ENCODE data around the gene PELI2. TPM values are rescaled to one million over a fixed set of nuclear protein-coding genes. Genes with fewer than 3 reads are reported as not detected.

Gene PELI2
- total RNA-seq, 2 donors from 2014 or later = 22.2 to 28.3 TPM

DNA sequence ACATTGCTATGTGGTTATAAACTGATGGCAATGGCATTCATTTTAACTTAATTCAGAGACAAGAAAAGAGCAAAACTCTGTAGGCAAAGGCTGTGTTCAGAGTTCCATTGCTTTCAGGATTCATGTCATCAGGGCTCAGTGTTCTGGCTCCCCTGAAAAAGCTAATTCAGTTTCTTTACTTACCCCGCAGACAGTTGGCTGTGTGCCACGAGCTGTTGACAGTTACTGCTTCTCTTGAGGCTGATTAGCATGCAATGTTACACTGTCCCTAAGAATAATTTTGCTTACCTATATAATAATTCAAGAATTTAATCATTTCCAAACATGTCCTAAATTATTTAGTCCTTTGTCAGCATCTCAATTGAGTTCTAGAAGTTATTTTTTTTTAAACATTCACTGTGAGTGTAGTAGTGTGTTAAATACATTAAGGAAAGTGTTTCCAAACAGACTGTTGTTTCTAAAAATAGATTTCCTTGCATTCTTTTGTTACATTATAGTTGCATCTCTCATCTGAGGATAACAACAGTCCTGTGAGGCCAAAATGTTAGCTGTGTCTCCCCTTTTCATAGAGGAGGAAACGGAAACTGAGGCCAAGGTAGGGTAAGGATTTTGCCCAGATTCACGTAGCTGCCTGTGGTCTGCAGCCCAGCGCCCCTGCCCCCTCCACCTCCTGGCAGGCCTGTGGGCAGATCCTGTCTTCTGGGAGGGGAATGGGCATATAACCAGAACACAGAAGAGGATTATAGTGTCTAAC is 98.6 kb downstream of the PELI2 start:
- Histone ChIP-seq H3K36me3 (no peaks in the 10 kb centered on the region), H3K27me3 (replicated peaks; ENCODE audit: insufficient read depth) (no peaks in the 10 kb centered on the region), H3K4me1 (ENCODE audit: control insufficient read depth in 1 of 2, low read depth in 2 of 2) (peaks cover 14 to 41% of the 10 kb centered on the region in 2 donors), H3K9me3 (no peaks in the 10 kb centered on the region), H3K4me3 (no peak overlapping the region), H3K27ac (no peak overlapping the region)
- no peak for DNase-seq (ENCODE audit: low spot score)
- TF ChIP-seq, protein P1, sequence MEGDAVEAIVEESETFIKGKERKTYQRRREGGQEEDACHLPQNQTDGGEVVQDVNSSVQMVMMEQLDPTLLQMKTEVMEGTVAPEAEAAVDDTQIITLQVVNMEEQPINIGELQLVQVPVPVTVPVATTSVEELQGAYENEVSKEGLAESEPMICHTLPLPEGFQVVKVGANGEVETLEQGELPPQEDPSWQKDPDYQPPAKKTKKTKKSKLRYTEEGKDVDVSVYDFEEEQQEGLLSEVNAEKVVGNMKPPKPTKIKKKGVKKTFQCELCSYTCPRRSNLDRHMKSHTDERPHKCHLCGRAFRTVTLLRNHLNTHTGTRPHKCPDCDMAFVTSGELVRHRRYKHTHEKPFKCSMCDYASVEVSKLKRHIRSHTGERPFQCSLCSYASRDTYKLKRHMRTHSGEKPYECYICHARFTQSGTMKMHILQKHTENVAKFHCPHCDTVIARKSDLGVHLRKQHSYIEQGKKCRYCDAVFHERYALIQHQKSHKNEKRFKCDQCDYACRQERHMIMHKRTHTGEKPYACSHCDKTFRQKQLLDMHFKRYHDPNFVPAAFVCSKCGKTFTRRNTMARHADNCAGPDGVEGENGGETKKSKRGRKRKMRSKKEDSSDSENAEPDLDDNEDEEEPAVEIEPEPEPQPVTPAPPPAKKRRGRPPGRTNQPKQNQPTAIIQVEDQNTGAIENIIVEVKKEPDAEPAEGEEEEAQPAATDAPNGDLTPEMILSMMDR (IDR thresholded peaks at IDR 0.05) = no peak
- ATAC-seq (ENCODE audit: insufficient number of reproducible peaks, low FRiP score, low read depth) = no peak

DNA sequence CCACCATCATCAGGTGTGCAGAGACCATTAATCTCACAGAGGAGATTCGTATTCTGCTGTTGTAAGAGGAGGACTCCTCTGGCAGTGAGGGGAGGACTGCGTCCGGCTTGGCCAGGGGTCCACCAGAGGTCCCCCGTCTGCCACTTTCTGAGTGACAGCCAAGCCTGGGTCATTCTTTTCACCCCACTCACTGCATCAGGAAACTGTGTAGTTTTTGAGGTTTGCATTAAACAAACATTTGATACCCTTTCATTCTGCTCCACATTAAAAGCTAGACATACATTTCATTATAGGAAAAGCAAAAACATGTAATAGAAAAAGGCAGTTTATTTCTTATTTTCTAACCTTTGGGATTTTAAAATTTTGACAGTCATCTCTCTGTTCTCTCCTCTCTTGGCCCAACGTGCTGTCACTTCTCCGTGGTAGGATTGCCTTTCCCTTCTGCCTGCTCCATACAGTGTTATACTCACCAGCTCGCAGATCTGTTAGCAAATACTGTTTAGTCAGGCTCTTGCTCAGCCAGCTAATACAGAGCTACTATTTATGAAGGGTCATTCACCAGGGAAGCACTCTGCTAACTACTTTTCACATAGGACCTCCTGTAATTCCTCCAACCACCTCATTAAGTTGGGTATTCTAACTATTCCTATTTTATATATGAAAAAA is 99.3 kb downstream of the PELI2 start:
- Histone ChIP-seq H3K27me3 (replicated peaks; ENCODE audit: insufficient read depth) (no peaks in the 10 kb centered on the region), H3K4me3 (no peak overlapping the region), H3K27ac (no peak overlapping the region), H3K9me3 (no peaks in the 10 kb centered on the region), H3K36me3 (no peaks in the 10 kb centered on the region), H3K4me1 (ENCODE audit: control insufficient read depth in 1 of 2, low read depth in 2 of 2) (peaks cover 16 to 41% of the 10 kb centered on the region in 2 donors)
- TF ChIP-seq, protein P1 (IDR thresholded peaks at IDR 0.05) = no peak
- no peak for ATAC-seq (ENCODE audit: insufficient number of reproducible peaks, low FRiP score, low read depth)
- no peak for DNase-seq (ENCODE audit: low spot score)

DNA sequence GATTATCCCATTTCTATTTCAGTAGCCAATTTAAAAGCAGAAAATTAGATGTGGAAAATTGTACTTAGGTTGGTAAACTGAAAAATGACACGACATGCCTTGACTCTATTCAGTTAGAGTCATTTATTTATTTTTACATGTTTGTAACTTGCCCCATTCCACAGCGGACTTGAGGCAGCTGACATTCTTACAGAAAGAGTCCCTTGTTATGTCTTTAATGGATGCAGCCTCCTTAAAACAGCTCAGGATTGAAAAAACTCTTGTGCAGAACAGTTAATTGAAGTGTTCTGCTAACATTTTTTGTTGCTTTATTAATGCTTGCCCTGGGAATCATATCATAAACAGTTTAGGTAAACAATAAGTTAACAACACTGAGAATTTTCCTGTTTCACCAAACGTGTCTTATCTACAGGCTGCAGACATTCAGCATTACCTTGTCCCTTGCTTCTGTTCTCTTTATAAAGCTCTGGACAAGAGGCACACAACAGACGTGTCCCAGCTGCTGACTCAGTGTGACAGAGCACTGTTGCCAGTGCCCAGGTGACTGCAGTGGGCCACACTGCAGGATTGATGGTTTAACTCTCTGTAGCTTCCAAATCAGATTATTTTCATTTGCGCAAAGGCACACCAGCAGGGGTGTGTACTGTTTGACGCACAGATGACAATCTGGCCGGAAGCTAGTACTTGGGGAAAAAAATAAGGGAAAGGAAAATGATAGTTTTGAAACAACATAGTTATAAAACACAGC is 101.6 kb downstream of the PELI2 start:
- H3K4me1 ChIP-seq (ENCODE audit: control insufficient read depth in 1 of 2, low read depth in 2 of 2) = peaks cover 16 to 41% of the 10 kb centered on the region in 2 donors
- H3K27me3 ChIP-seq (replicated peaks; ENCODE audit: insufficient read depth) = no peaks in the 10 kb centered on the region
- H3K36me3 ChIP-seq = no peaks in the 10 kb centered on the region
- H3K9me3 ChIP-seq = no peaks in the 10 kb centered on the region
- no peak for ATAC-seq (ENCODE audit: insufficient number of reproducible peaks, low FRiP score, low read depth)
- H3K4me3 ChIP-seq = no peak overlapping the region
- no peak overlapping the region for H3K27ac ChIP-seq
- TF ChIP-seq, protein P1 (IDR thresholded peaks at IDR 0.05) = no peak
- DNase-seq (ENCODE audit: low spot score) = no peak

DNA sequence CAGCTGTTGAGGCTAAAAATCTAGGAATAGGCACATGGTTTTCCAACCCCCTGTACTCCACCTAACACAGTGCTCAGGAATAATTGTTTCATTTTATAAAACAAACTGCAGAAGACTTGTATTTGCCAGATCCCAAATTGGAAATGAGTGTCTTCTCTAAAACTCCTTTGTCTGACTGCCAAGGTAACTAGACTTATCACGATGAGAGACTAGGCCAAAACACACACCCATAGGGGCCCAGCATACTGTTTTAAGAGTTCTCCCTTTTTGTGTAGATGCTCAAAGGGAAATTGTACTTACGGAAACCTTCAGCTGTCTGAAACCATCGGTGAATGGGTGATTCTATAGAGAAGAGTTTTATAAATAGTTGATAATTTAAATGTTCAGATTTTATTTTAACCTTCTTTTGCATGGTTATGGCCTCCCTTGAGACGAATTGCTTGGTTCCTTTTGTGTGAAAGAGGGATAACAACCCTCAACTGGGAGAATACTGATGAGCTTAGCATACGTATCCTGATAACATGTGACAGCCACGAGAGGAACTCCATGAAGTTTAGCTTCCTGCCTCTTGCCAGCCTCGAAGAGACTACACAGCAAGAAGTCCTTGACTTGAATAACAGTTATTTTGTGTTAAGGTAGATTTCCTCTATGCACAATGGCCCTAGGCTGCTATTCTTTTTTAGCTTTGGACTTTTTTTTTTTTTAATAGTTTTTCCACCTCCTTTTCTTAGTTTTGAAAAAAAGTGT is 103.3 kb downstream of the PELI2 start:
- ATAC-seq (ENCODE audit: insufficient number of reproducible peaks, low FRiP score, low read depth) (no peak), DNase-seq (ENCODE audit: low spot score) (no peak)
- Histone ChIP-seq H3K9me3 (no peaks in the 10 kb centered on the region), H3K27me3 (replicated peaks; ENCODE audit: insufficient read depth) (no peaks in the 10 kb centered on the region), H3K36me3 (no peaks in the 10 kb centered on the region), H3K27ac (no peak overlapping the region), H3K4me1 (ENCODE audit: control insufficient read depth in 1 of 2, low read depth in 2 of 2) (peaks cover 16 to 30% of the 10 kb centered on the region in 2 donors), H3K4me3 (no peak overlapping the region)
- TF ChIP-seq, protein P1 (IDR thresholded peaks at IDR 0.05) = no peak

All from thoracic aorta (tissue), 2 donors.